Panc1 (cell line): ENCODE data around the gene ELANE.

ENCODE experiments used
- TF ChIP-seq, protein P1 (sequence below): fragments of 450-650 bp; IDR thresholded peaks from 2 replicates; pipeline ENCODE4 v1.5.1; 2017; ENCODE audit warnings: mild to moderate bottlenecking
- TF ChIP-seq, protein P2 (sequence below), 2 experiments: IDR thresholded peaks; 2 replicates each; pipeline ENCODE4 v1.6.1; 2011 to 2012; ENCODE audit warnings: low read depth in 2 of 2, control low read depth in 1 of 2, low read length in 1 of 2, mild to moderate bottlenecking in 1 of 2, moderate library complexity in 1 of 2; ENCODE audit not compliant: insufficient read depth in 1 of 2

DNA sequence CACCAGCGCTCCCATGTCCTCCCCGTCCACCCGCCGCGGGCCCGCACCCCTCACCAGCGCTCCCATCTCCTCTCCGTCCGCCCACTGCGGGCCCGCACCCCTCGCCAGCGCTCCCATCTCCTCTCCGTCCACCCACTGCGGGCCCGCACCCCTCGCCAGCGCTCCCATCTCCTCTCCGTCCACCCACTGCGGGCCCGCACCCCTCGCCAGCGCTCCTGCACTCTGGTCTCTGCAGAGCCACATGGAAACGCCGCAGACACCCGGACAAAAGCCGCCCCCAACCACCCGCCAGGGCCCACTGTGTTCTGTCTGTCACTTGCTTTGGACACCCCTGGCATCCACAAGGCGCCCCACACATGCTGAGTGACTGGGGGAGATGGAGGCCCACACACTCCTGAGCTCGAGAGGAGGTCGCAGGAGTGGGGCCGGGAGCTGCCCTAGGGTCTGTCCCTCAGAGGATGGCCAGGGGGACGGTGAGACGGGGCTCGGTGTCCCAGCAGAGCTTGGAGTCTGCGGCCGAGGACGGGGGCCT is 14.7 kb downstream of the ELANE start:
- TF ChIP-seq, protein P1, sequence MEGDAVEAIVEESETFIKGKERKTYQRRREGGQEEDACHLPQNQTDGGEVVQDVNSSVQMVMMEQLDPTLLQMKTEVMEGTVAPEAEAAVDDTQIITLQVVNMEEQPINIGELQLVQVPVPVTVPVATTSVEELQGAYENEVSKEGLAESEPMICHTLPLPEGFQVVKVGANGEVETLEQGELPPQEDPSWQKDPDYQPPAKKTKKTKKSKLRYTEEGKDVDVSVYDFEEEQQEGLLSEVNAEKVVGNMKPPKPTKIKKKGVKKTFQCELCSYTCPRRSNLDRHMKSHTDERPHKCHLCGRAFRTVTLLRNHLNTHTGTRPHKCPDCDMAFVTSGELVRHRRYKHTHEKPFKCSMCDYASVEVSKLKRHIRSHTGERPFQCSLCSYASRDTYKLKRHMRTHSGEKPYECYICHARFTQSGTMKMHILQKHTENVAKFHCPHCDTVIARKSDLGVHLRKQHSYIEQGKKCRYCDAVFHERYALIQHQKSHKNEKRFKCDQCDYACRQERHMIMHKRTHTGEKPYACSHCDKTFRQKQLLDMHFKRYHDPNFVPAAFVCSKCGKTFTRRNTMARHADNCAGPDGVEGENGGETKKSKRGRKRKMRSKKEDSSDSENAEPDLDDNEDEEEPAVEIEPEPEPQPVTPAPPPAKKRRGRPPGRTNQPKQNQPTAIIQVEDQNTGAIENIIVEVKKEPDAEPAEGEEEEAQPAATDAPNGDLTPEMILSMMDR, result no peak
- TF ChIP-seq, protein P2, sequence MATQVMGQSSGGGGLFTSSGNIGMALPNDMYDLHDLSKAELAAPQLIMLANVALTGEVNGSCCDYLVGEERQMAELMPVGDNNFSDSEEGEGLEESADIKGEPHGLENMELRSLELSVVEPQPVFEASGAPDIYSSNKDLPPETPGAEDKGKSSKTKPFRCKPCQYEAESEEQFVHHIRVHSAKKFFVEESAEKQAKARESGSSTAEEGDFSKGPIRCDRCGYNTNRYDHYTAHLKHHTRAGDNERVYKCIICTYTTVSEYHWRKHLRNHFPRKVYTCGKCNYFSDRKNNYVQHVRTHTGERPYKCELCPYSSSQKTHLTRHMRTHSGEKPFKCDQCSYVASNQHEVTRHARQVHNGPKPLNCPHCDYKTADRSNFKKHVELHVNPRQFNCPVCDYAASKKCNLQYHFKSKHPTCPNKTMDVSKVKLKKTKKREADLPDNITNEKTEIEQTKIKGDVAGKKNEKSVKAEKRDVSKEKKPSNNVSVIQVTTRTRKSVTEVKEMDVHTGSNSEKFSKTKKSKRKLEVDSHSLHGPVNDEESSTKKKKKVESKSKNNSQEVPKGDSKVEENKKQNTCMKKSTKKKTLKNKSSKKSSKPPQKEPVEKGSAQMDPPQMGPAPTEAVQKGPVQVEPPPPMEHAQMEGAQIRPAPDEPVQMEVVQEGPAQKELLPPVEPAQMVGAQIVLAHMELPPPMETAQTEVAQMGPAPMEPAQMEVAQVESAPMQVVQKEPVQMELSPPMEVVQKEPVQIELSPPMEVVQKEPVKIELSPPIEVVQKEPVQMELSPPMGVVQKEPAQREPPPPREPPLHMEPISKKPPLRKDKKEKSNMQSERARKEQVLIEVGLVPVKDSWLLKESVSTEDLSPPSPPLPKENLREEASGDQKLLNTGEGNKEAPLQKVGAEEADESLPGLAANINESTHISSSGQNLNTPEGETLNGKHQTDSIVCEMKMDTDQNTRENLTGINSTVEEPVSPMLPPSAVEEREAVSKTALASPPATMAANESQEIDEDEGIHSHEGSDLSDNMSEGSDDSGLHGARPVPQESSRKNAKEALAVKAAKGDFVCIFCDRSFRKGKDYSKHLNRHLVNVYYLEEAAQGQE (IDR thresholded peaks at IDR 0.05; ENCODE audit: insufficient read depth in 1 of 2, low read depth in 2 of 2, low read length in 1 of 2), result no peak
